KMS-11 (cell line): ENCODE measurements around the gene PACSIN3.

Source experiments
- H2AFZ ChIP-seq: fragments of 200-600 bp; sonication (generic); 2 replicates; pipeline ENCODE4 v1.6.1; 2016; ENCODE audit warnings: antibody characterized with exemption, mixed run types, low read depth
- H3K27ac ChIP-seq: fragments of 200-600 bp; sonication (generic); 2 replicates; pipeline ENCODE4 v1.6.1; 2016; ENCODE audit warnings: mild to moderate bottlenecking, mixed run types
- H3K27me3 ChIP-seq: fragments of 200-600 bp; sonication (generic); 2 replicates; pipeline ENCODE4 v1.6.1; 2017; ENCODE audit warnings: mild to moderate bottlenecking, low read depth, mixed run types, moderate library complexity; ENCODE audit not compliant: insufficient read depth
- H3K36me3 ChIP-seq: fragments of 200-600 bp; sonication (generic); 2 replicates; pipeline ENCODE4 v1.6.1; 2017; ENCODE audit warnings: mild to moderate bottlenecking, mixed run types; ENCODE audit not compliant: insufficient read depth
- H3K4me1 ChIP-seq: fragments of 200-600 bp; sonication (generic); 2 replicates; pipeline ENCODE4 v1.6.1; 2016; ENCODE audit warnings: mild to moderate bottlenecking, low read depth, mixed run types; ENCODE audit not compliant: poor library complexity, severe bottlenecking
- H3K4me2 ChIP-seq: fragments of 200-600 bp; sonication (generic); 2 replicates; pipeline ENCODE4 v1.7.0; 2016; ENCODE audit warnings: mild to moderate bottlenecking, mixed run types
- H3K4me3 ChIP-seq: fragments of 200-600 bp; sonication (generic); IDR thresholded peaks from 2 replicates; pipeline ENCODE4 v1.6.1; 2017; ENCODE audit warnings: low read depth, low read length, mixed read lengths; ENCODE audit not compliant: insufficient read depth
- H3K79me2 ChIP-seq: fragments of 200-600 bp; sonication (generic); 2 replicates; pipeline ENCODE4 v1.6.1; 2016; ENCODE audit warnings: low read depth, mixed run types; ENCODE audit not compliant: insufficient read depth
- H3K9ac ChIP-seq: fragments of 200-600 bp; sonication (generic); 2 replicates; pipeline ENCODE4 v1.6.1; 2016; ENCODE audit warnings: mild to moderate bottlenecking, mixed run types
- H4K20me1 ChIP-seq: fragments of 200-600 bp; sonication (generic); 2 replicates; pipeline ENCODE4 v1.6.1; 2016; ENCODE audit warnings: mild to moderate bottlenecking, mixed run types; ENCODE audit not compliant: insufficient read depth
- CTCF ChIP-seq: fragments of 200-600 bp; sonication (generic); conservative IDR thresholded peaks from 2 replicates; pipeline ENCODE4 v1.6.1; 2017; ENCODE audit warnings: low read depth, mild to moderate bottlenecking, antibody characterized with exemption, low read length, moderate library complexity, mixed read lengths

The PACSIN3 gene

GRCh38 chr11:47178737-47179654, 7.2 kb downstream of the PACSIN3 start:
- H3K79me2 ChIP-seq, result peaks cover 23% of the 10 kb centered on the region
- no peak for TF ChIP-seq CTCF
- H2AFZ ChIP-seq, result no peak overlapping the region
- H3K4me1 ChIP-seq, result peaks cover 22% of the 10 kb centered on the region
- no peak overlapping the region for H3K27ac ChIP-seq
- no peak overlapping the region for H3K4me3 ChIP-seq
- no peak overlapping the region for H3K9ac ChIP-seq
- no peaks in the 10 kb centered on the region for H3K27me3 ChIP-seq
- no peaks in the 10 kb centered on the region; the same call in 1 of the 2 replicates for H3K36me3 ChIP-seq
- no peaks in the 10 kb centered on the region for H4K20me1 ChIP-seq
- H3K4me2 ChIP-seq, result no peak overlapping the region

DNA sequence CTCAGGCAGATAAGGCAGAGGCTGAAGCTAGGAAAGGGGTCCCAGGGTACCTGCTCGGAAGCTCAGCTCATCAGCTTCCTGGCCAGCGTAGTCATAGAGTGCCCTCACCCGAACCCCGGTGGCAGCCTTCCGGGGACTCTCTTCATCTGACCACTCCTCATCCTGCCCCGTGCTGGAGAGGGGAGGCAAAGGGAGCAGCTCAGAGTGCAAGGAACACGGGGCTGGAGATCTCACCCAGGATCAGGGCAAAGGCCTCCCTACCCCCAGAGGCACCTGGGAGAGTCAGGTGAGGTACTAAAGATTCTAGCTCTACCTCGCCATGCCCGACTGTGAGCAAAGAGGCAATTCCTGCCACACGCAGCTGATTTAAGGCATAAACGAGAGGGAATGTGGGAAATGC, 7.9 kb downstream of the PACSIN3 start:
- Histone ChIP-seq H3K36me3 (no peaks in the 10 kb centered on the region; the same call in 1 of the 2 replicates), H3K79me2 (peaks cover 30% of the 10 kb centered on the region), H3K9ac (no peak overlapping the region; the same call in 1 of the 2 replicates)

GRCh38 chr11:47177846-47178245, 8.4 kb downstream of the PACSIN3 start:
- Histone ChIP-seq H3K9ac (peak overlapping the region; percentile 92; the same call in 1 of the 2 replicates), H3K4me3 (peak overlapping the region; percentile 7), H3K36me3 (peaks cover 4% of the 10 kb centered on the region; the same call in 1 of the 2 replicates), H3K4me2 (peak overlapping the region; percentile 52; the same call in 1 of the 2 replicates), H4K20me1 (no peaks in the 10 kb centered on the region), H3K4me1 (peaks cover 22% of the 10 kb centered on the region), H2AFZ (peak overlapping the region; percentile 89), H3K27me3 (no peaks in the 10 kb centered on the region), H3K27ac (peak overlapping the region; percentile 81), H3K79me2 (peaks cover 34% of the 10 kb centered on the region)
- TF ChIP-seq CTCF, result no peak

More for the DNA sequence above, 7.9 kb downstream of the PACSIN3 start:
- Histone ChIP-seq H3K4me3 (no peak overlapping the region), H2AFZ (no peak overlapping the region), H4K20me1 (no peaks in the 10 kb centered on the region), H3K27ac (no peak overlapping the region; the same call in 1 of the 2 replicates), H3K4me1 (peaks cover 22% of the 10 kb centered on the region), H3K27me3 (no peaks in the 10 kb centered on the region), H3K4me2 (0 out of 2 replicates have a peak overlapping the region, but pooled peaks have one; percentile 52)
- TF ChIP-seq CTCF, result no peak

DNA sequence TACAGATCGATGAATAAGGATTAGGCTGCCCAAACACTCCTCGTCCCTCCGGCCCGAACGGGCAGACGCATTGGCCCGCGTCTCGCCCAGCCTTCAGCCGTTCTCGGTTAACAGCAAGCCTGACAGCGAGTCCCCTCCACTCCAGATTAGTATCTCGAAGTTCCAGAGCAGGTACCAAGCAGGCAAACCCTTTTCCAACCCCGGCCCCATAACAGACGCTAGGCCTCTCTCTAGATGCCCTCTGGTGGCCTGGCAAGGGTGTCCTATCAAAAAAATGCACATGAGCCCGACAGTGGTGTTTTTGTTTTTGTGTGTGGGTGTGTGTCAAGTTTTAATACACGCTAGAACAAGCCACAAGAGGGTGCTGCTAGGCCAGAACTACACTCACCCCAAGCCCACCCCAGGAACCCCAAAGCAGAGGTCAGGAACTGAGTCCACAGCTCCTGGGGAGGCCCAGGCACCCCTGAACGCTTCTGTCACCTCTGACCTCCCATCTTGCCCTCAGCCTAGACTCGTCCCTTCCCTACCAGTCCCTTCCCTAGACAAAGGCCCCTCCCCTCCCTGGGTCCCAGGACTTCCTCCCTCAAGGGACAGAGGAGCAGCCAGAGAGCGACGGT, 8.9 kb downstream of the PACSIN3 start:
- H3K79me2 ChIP-seq, result peaks cover 39% of the 10 kb centered on the region
- peak overlapping the region; percentile 92 for H3K9ac ChIP-seq
- peak overlapping the region; percentile 89 for H2AFZ ChIP-seq
- H3K4me3 ChIP-seq, result peak overlapping the region; percentile 25
- no peaks in the 10 kb centered on the region for H3K27me3 ChIP-seq
- H3K4me1 ChIP-seq, result peaks cover 22% of the 10 kb centered on the region
- peak overlapping the region; percentile 52 for H3K4me2 ChIP-seq
- H4K20me1 ChIP-seq, result no peaks in the 10 kb centered on the region
- TF ChIP-seq CTCF, result peak; percentile 77
- peaks cover 4% of the 10 kb centered on the region; the same call in 1 of the 2 replicates for H3K36me3 ChIP-seq
- peak overlapping the region; percentile 81 for H3K27ac ChIP-seq
